Fibroblast of the aortic adventitia (primary cell): ENCODE measurements around the gene IPO5. TPM values are rescaled to one million over a fixed set of nuclear protein-coding genes. Genes with fewer than 3 reads are reported as not detected.
"Not testable (repeated sequence)": the region's sequence is repeated elsewhere in the genome, so short reads cannot be mapped to it uniquely, and the experiment has no call there.

ENCODE experiments used
- DNase-seq: peaks from one replicate; pipeline ENCODE4 v3.0.0-alpha.2; 2010; ENCODE audit warnings: low read depth
- H3K4me3 ChIP-seq: 2 replicates; pipeline ENCODE4 v1.5.1; 2011; ENCODE audit warnings: low read depth, mild to moderate bottlenecking, control low read depth, low read length, moderate library complexity
- CTCF ChIP-seq: IDR thresholded peaks from 2 replicates; pipeline ENCODE4 v1.5.1; 2011; ENCODE audit warnings: mild to moderate bottlenecking, low read length, control low read depth, inconsistent platforms; ENCODE audit not compliant: insufficient read depth
- total RNA-seq: library from RNA; depleted of rRNA; stranded (reverse); fragments of >200 nt; gene quantifications from 2 replicates; pipeline ENCODE4 v1.2.3, GENCODE V29; 2012; ENCODE audit warnings: low replicate concordance

The IPO5 gene
- total RNA-seq, 1 donor, result 286 TPM

- DNase-seq, result peak; percentile 23
- H3K4me3 ChIP-seq, result no peak overlapping the region
- no peak for TF ChIP-seq CTCF
Measured at GRCh38 chr13:98004107-98004506, 50.6 kb downstream of the IPO5 start.

- not testable (repeated sequence) for DNase-seq, H3K4me3 ChIP-seq
Measured at GRCh38 chr13:98004997-98005396, 51.5 kb downstream of the IPO5 start.

GRCh38 chr13:98007001-98007400 is 53.5 kb downstream of the IPO5 start:
- no peak for DNase-seq
- TF ChIP-seq CTCF, result no peak

GRCh38 chr13:98013241-98013640 is 59.8 kb downstream of the IPO5 start:
- no peak for TF ChIP-seq CTCF
- no peak for DNase-seq
- H3K4me3 ChIP-seq, result no peak overlapping the region

More at GRCh38 chr13:98007001-98007400, 53.5 kb downstream of the IPO5 start:
- H3K4me3 ChIP-seq, result no peak overlapping the region

- no peak for TF ChIP-seq CTCF
- DNase-seq, result peak; percentile 82
- H3K4me3 ChIP-seq, result no peak overlapping the region
Measured at GRCh38 chr13:98014766-98015165, 61.3 kb downstream of the IPO5 start.

- TF ChIP-seq CTCF, result no peak
- no peak for DNase-seq
- H3K4me3 ChIP-seq, result no peak overlapping the region
Measured at GRCh38 chr13:98018293-98018692, 64.8 kb downstream of the IPO5 start.

GRCh38 chr13:98019186-98019585 is 65.7 kb downstream of the IPO5 start:
- no peak for TF ChIP-seq CTCF
- H3K4me3 ChIP-seq, result no peak overlapping the region
- DNase-seq, result no peak

GRCh38 chr13:98020271-98020670 is 66.8 kb downstream of the IPO5 start:
- H3K4me3 ChIP-seq, result no peak overlapping the region
- TF ChIP-seq CTCF, result no peak
- no peak for DNase-seq
